Testis (tissue), 2 donors: ENCODE measurements around the gene EPB41L4A.

Source experiments
- POLR2A ChIP-seq: fragments of 450-650 bp; IDR thresholded peaks from one replicate; pipeline ENCODE4 v1.6.1; 2017; ENCODE audit warnings: antibody characterized with exemption, mild to moderate bottlenecking, moderate library complexity
- TF ChIP-seq, protein P1 (sequence below), 3 experiments: fragments of 450-650 bp in 2 of 3; fragments of 200-600 bp in 1 of 3; sonication (generic) in 1 of 3; IDR thresholded peaks; one replicate each; pipeline ENCODE4 v1.5.1; 2016 to 2019; ENCODE audit warnings: antibody characterized with exemption in 3 of 3, mild to moderate bottlenecking in 2 of 3, moderate library complexity in 1 of 3

DNA sequence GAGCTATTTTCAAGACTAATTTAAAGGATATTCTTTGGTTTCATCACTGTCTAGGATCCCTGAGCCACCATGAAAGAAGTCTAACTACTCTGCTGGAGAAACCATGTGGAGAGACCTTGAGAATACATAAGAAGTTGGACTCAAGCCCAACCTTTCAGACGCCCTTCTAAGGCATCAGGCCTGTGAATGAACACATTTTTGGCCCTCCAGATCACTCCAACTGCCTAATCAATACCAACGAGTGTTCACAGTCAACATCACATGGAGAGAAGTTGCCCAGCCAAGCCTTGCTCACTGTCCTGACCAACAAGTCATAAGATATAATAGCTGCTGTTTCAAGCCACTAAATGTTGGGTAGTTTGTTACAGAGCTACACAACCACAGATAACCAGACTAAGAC, 100.7 kb downstream of the EPB41L4A start:
- TF ChIP-seq, protein P1, sequence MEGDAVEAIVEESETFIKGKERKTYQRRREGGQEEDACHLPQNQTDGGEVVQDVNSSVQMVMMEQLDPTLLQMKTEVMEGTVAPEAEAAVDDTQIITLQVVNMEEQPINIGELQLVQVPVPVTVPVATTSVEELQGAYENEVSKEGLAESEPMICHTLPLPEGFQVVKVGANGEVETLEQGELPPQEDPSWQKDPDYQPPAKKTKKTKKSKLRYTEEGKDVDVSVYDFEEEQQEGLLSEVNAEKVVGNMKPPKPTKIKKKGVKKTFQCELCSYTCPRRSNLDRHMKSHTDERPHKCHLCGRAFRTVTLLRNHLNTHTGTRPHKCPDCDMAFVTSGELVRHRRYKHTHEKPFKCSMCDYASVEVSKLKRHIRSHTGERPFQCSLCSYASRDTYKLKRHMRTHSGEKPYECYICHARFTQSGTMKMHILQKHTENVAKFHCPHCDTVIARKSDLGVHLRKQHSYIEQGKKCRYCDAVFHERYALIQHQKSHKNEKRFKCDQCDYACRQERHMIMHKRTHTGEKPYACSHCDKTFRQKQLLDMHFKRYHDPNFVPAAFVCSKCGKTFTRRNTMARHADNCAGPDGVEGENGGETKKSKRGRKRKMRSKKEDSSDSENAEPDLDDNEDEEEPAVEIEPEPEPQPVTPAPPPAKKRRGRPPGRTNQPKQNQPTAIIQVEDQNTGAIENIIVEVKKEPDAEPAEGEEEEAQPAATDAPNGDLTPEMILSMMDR (IDR thresholded peaks at IDR 0.05), result no peak
- TF ChIP-seq POLR2A, result no peak
